HepG2 (cell line): ENCODE data around the gene SLC22A31. TPM values are rescaled to one million over a fixed set of nuclear protein-coding genes. Genes with fewer than 3 reads are reported as not detected.

ENCODE experiments used
- ATAC-seq: fragments of 200-7000 bp; cut with Tn5 transposase; 3 replicates; pipeline ENCODE4 v1.9.1; 2020; ENCODE audit warnings: mild to moderate bottlenecking, moderate library complexity
- BruUV-seq: library from RNA; stranded (reverse); fragments of 400-500 nt; replicated peaks from 2 replicates; lab custom pipeline; 2021; lab: Mats Ljungman, UMichigan
- CTCF ChIA-PET: fragments of 300-600 bp; formaldehyde crosslinking; extraction: SDS; loops from one replicate; lab custom pipeline; 2021; ENCODE audit warnings: low total read pairs, inconsistent platforms, low intra/inter-chr PET ratio; lab: Yijun Ruan, JAX
- POLR2A ChIA-PET: fragments of 350-600 bp; sonication (Branson Sonifier 250); formaldehyde crosslinking; loops from one replicate; lab custom pipeline; 2020; ENCODE audit warnings: antibody characterized with exemption, inconsistent platforms; lab: Yijun Ruan, JAX
- DNase-seq: peaks from one replicate; pipeline ENCODE4 v3.0.0-alpha.2; 2015; ENCODE audit warnings: low spot score
- FAIRE-seq: peaks from 3 replicates; lab custom pipeline; 2011; peaks lifted over from hg19 to GRCh38; lab: Jason Lieb, UNC
- H2AFZ ChIP-seq: one replicate; pipeline ENCODE4 v1.6.1; 2011; ENCODE audit warnings: low read length, inconsistent platforms
- H3K27ac ChIP-seq: fragments of 300-600 bp; 3 replicates; pipeline ENCODE4 v1.8.0; 2011; ENCODE audit warnings: mixed run types, mild to moderate bottlenecking, mixed read lengths, low read length, inconsistent platforms; ENCODE audit not compliant: insufficient read depth; ENCODE audit errors: extremely low read length
- H3K27me3 ChIP-seq, 2 experiments: fragments of 200-600 bp in 1 of 2; 2 replicates in 1 of 2; 3 replicates in 1 of 2; pipeline versions ENCODE4 v1.6.0 to v1.8.0; 2011; ENCODE audit warnings: low read length in 2 of 2, mild to moderate bottlenecking in 2 of 2, moderate library complexity in 2 of 2, inconsistent platforms in 1 of 2; ENCODE audit not compliant: insufficient read depth in 2 of 2, control insufficient read depth in 1 of 2
- H3K36me3 ChIP-seq, 2 experiments: fragments of 200-600 bp in 1 of 2; replicated peaks in 1 of 2; 2 replicates in 1 of 2; 3 replicates in 1 of 2; pipeline versions ENCODE4 v1.5.1 to v1.8.0; 2011; ENCODE audit warnings: low read length in 2 of 2, inconsistent platforms in 1 of 2; ENCODE audit not compliant: insufficient read depth in 2 of 2, control insufficient read depth in 1 of 2
- H3K4me1 ChIP-seq: 2 replicates; pipeline ENCODE4 v1.5.1; 2012; ENCODE audit warnings: low read length, inconsistent platforms; ENCODE audit not compliant: insufficient read depth
- H3K4me2 ChIP-seq: 2 replicates; pipeline ENCODE4 v1.6.0; 2011; ENCODE audit warnings: low read depth, low read length, inconsistent platforms
- H3K4me3 ChIP-seq, 3 experiments: fragments of 200-600 bp in 1 of 3; sonication (generic), shearing (Covaris generic) in 1 of 3; replicated peaks in 1 of 3; 2 replicates each; pipeline ENCODE4 v1.5.1; 2011 to 2016; ENCODE audit warnings: low read length in 3 of 3, inconsistent platforms in 2 of 3, low read depth in 2 of 3, mild to moderate bottlenecking in 2 of 3, control low read depth in 1 of 3, mixed read lengths in 1 of 3; ENCODE audit not compliant: insufficient read depth in 1 of 3
- H3K79me2 ChIP-seq: one replicate; pipeline ENCODE4 v1.6.1; 2011; ENCODE audit warnings: low read length, inconsistent platforms; ENCODE audit not compliant: insufficient read depth
- H3K9ac ChIP-seq: 2 replicates; pipeline ENCODE4 v1.6.0; 2011; ENCODE audit warnings: mild to moderate bottlenecking, low read depth, low read length, inconsistent platforms; ENCODE audit not compliant: insufficient read depth
- H3K9me3 ChIP-seq: 2 replicates; pipeline ENCODE4 v1.5.1; 2012; ENCODE audit warnings: mild to moderate bottlenecking, low read length
- H4K20me1 ChIP-seq: 2 replicates; pipeline ENCODE4 v1.6.0; 2011; ENCODE audit warnings: inconsistent platforms, mild to moderate bottlenecking, low read length, moderate library complexity; ENCODE audit not compliant: insufficient read depth
- BHLHE40 ChIP-seq: IDR thresholded peaks from 2 replicates; pipeline ENCODE4 v1.6.1; 2011; ENCODE audit warnings: low read length, improper control_type of control experiment
- FOXO1 ChIP-seq: sonication (generic); formaldehyde crosslinking; IDR thresholded peaks from 2 replicates; pipeline ENCODE4 v1.4.0; 2020; ENCODE audit warnings: missing genetic modification reagents
- HMG20B ChIP-seq: conservative IDR thresholded peaks from 2 replicates; pipeline ENCODE4 v1.6.1; 2016; ENCODE audit warnings: missing genetic modification reagents, missing compliant biosample characterization
- KDM6A ChIP-seq: IDR thresholded peaks from 2 replicates; pipeline ENCODE4 v1.6.1; 2016; ENCODE audit warnings: low read depth
- MAFK ChIP-seq, 2 experiments: IDR thresholded peaks in 1 of 2; conservative IDR thresholded peaks in 1 of 2; 2 replicates each; pipeline ENCODE4 v1.6.1; 2011; ENCODE audit warnings: improper control_type of control experiment in 2 of 2, low read length in 2 of 2
- MEIS2 ChIP-seq: sonication (generic); formaldehyde crosslinking; IDR thresholded peaks from 2 replicates; pipeline ENCODE4 v1.9.0; 2021; ENCODE audit warnings: mild to moderate bottlenecking, missing genetic modification reagents
- PITX1 ChIP-seq: sonication (generic); formaldehyde crosslinking; IDR thresholded peaks from 2 replicates; pipeline ENCODE4 v1.5.1; 2020; ENCODE audit warnings: mild to moderate bottlenecking, missing genetic modification reagents
- ZNF17 ChIP-seq: sonication (generic); formaldehyde crosslinking; IDR thresholded peaks from 2 replicates; pipeline ENCODE4 v1.5.0; 2020; ENCODE audit warnings: mild to moderate bottlenecking, missing genetic modification reagents
- ZNF883 ChIP-seq: sonication (generic); formaldehyde crosslinking; IDR thresholded peaks from 2 replicates; pipeline ENCODE4 v1.5.1; 2020; ENCODE audit warnings: mild to moderate bottlenecking, missing genetic modification reagents; ENCODE audit errors: not compliant biosample characterization
- WGBS: methylation state at CpG from one replicate; pipeline ENCODE4 v1.1.6; 2017; ENCODE audit warnings: low lambda C conversion rate; 5-methylcytosine and 5-hydroxymethylcytosine counted together
- in situ Hi-C: cut with HindIII; loops from 2 replicates; pipeline ENCODE4 v1.10.0; 2017; ENCODE audit warnings: low pct_unique_long_range_greater_than_20kb; ENCODE audit not compliant: extremely low pct_ligation_motif_present
- intact Hi-C: fragments of 100-400 bp; cut with micrococcal nuclease; formaldehyde crosslinking; loops from one replicate; pipeline ENCODE4 v1.10.0; 2022; ENCODE audit not compliant: unreplicated experiment
- polyA plus RNA-seq, 8 experiments: library from polyadenylated mRNA; depleted of rRNA in 3 of 8; stranded (reverse) in 7 of 8; unstranded in 1 of 8; fragments of >200 nt; fragmentation: Illumina TruSeq in 4 of 8; extraction: Trizol in 4 of 8; gene quantifications; 2 replicates each; pipeline versions ENCODE4 v1.2.1 to v1.2.3, GENCODE V29; 2011 to 2016; ENCODE audit warnings: low read depth in 4 of 8, missing spikeins in 1 of 8, mixed read lengths in 1 of 8; ENCODE audit not compliant: insufficient read depth in 1 of 8
- total RNA-seq, 5 experiments: library from RNA; depleted of rRNA; stranded (reverse); fragments of >200 nt; fragmentation: Illumina TruSeq; extraction: Trizol; gene quantifications; 2 replicates each; pipeline ENCODE4 v1.2.3, GENCODE V29; 2016; ENCODE audit warnings: low read depth in 1 of 5
- TF ChIP-seq, protein P1 (sequence below): IDR thresholded peaks from 2 replicates; pipeline ENCODE4 v1.6.1; 2016; ENCODE audit warnings: missing compliant biosample characterization, missing genetic modification reagents, borderline replicate concordance
- TF ChIP-seq, protein P2 (sequence below): sonication (generic); formaldehyde crosslinking; IDR thresholded peaks from 2 replicates; pipeline ENCODE4 v1.4.0; 2020; ENCODE audit warnings: missing genetic modification reagents, borderline replicate concordance
- TF ChIP-seq, protein P3 (sequence below): sonication (generic); formaldehyde crosslinking; IDR thresholded peaks from 2 replicates; pipeline ENCODE4 v1.5.0; 2020; ENCODE audit warnings: mild to moderate bottlenecking, missing genetic modification reagents, moderate library complexity
- TF ChIP-seq, protein P4 (sequence below): sonication (generic); formaldehyde crosslinking; IDR thresholded peaks from 2 replicates; pipeline ENCODE4 v1.4.0; 2020; ENCODE audit warnings: mild to moderate bottlenecking, missing genetic modification reagents

Gene SLC22A31
- total and polyA plus RNA-seq, 2 of the 13 experiments (the other 11 are each of a cell fraction or from before 2014, with no cell fraction given): 67.3 to 83.3 TPM

DNA sequence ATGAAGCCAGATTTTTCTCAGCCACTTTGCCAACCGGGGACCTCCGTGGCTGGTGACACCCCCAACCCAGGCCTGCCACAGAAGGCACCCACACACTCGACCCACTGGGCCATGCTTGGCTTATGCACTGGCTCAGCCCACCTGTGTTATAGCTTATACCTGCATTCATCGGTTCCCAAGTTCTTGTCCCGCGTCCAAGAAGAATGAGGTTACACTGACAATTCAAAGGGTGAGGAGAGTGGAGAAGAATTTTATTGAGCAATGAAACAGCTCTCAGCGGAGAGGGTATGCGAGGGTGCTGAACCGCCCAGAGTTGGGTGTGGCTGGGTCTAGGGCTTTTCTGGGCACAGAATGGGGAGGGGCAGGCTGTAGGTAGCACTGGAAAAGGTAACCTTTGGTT, 51.0 kb downstream of the SLC22A31 start:
- no peak overlapping the region for H3K4me3 ChIP-seq
- ATAC-seq (no peak), FAIRE-seq (no peak), DNase-seq (no peak)
- H3K4me2 ChIP-seq: no peak overlapping the region
- H3K27me3 ChIP-seq: no peaks in the 10 kb centered on the region
- no peaks in the 10 kb centered on the region for H3K79me2 ChIP-seq
- BruUV-seq: no TSS peak
- no peaks in the 10 kb centered on the region for H4K20me1 ChIP-seq
- CTCF ChIA-PET: no interaction called here
- WGBS: 94% methylated on average over 9 of the region's 9 CpGs
- in situ Hi-C loops: no loop called here
- H3K9ac ChIP-seq: no peak overlapping the region
- no peaks in the 10 kb centered on the region for H3K4me1 ChIP-seq
- H3K9me3 ChIP-seq: peaks cover 5% of the 10 kb centered on the region; the same call in 1 of the 2 replicates
- intact Hi-C loops: no loop called here
- peaks cover 5 to 22% of the 10 kb centered on the region in 2 experiments; a peak in 4 of 5 replicates for H3K36me3 ChIP-seq
- H2AFZ ChIP-seq: no peak overlapping the region
- POLR2A ChIA-PET: no interaction called here
- no peak overlapping the region for H3K27ac ChIP-seq
- TF ChIP-seq MAFK (conservative IDR thresholded peaks at IDR 0.05 in 1 of 2, IDR thresholded peaks at IDR 0.05 in 1 of 2; ENCODE audit: low read length in 2 of 2): no peak
- TF ChIP-seq, protein P1, sequence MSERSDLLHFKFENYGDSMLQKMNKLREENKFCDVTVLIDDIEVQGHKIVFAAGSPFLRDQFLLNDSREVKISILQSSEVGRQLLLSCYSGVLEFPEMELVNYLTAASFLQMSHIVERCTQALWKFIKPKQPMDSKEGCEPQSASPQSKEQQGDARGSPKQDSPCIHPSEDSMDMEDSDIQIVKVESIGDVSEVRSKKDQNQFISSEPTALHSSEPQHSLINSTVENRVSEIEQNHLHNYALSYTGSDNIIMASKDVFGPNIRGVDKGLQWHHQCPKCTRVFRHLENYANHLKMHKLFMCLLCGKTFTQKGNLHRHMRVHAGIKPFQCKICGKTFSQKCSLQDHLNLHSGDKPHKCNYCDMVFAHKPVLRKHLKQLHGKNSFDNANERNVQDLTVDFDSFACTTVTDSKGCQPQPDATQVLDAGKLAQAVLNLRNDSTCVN: no peak
- no peak for TF ChIP-seq FOXO1 (CRISPR knock-in tag)
- no peak for TF ChIP-seq MEIS2 (CRISPR knock-in tag)
- no peak for TF ChIP-seq ZNF883 (CRISPR knock-in tag)
- TF ChIP-seq HMG20B: no peak
- TF ChIP-seq, protein P2, sequence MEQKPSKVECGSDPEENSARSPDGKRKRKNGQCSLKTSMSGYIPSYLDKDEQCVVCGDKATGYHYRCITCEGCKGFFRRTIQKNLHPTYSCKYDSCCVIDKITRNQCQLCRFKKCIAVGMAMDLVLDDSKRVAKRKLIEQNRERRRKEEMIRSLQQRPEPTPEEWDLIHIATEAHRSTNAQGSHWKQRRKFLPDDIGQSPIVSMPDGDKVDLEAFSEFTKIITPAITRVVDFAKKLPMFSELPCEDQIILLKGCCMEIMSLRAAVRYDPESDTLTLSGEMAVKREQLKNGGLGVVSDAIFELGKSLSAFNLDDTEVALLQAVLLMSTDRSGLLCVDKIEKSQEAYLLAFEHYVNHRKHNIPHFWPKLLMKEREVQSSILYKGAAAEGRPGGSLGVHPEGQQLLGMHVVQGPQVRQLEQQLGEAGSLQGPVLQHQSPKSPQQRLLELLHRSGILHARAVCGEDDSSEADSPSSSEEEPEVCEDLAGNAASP: no peak
- TF ChIP-seq, protein P3, sequence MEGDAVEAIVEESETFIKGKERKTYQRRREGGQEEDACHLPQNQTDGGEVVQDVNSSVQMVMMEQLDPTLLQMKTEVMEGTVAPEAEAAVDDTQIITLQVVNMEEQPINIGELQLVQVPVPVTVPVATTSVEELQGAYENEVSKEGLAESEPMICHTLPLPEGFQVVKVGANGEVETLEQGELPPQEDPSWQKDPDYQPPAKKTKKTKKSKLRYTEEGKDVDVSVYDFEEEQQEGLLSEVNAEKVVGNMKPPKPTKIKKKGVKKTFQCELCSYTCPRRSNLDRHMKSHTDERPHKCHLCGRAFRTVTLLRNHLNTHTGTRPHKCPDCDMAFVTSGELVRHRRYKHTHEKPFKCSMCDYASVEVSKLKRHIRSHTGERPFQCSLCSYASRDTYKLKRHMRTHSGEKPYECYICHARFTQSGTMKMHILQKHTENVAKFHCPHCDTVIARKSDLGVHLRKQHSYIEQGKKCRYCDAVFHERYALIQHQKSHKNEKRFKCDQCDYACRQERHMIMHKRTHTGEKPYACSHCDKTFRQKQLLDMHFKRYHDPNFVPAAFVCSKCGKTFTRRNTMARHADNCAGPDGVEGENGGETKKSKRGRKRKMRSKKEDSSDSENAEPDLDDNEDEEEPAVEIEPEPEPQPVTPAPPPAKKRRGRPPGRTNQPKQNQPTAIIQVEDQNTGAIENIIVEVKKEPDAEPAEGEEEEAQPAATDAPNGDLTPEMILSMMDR: no peak
- TF ChIP-seq, protein P4, sequence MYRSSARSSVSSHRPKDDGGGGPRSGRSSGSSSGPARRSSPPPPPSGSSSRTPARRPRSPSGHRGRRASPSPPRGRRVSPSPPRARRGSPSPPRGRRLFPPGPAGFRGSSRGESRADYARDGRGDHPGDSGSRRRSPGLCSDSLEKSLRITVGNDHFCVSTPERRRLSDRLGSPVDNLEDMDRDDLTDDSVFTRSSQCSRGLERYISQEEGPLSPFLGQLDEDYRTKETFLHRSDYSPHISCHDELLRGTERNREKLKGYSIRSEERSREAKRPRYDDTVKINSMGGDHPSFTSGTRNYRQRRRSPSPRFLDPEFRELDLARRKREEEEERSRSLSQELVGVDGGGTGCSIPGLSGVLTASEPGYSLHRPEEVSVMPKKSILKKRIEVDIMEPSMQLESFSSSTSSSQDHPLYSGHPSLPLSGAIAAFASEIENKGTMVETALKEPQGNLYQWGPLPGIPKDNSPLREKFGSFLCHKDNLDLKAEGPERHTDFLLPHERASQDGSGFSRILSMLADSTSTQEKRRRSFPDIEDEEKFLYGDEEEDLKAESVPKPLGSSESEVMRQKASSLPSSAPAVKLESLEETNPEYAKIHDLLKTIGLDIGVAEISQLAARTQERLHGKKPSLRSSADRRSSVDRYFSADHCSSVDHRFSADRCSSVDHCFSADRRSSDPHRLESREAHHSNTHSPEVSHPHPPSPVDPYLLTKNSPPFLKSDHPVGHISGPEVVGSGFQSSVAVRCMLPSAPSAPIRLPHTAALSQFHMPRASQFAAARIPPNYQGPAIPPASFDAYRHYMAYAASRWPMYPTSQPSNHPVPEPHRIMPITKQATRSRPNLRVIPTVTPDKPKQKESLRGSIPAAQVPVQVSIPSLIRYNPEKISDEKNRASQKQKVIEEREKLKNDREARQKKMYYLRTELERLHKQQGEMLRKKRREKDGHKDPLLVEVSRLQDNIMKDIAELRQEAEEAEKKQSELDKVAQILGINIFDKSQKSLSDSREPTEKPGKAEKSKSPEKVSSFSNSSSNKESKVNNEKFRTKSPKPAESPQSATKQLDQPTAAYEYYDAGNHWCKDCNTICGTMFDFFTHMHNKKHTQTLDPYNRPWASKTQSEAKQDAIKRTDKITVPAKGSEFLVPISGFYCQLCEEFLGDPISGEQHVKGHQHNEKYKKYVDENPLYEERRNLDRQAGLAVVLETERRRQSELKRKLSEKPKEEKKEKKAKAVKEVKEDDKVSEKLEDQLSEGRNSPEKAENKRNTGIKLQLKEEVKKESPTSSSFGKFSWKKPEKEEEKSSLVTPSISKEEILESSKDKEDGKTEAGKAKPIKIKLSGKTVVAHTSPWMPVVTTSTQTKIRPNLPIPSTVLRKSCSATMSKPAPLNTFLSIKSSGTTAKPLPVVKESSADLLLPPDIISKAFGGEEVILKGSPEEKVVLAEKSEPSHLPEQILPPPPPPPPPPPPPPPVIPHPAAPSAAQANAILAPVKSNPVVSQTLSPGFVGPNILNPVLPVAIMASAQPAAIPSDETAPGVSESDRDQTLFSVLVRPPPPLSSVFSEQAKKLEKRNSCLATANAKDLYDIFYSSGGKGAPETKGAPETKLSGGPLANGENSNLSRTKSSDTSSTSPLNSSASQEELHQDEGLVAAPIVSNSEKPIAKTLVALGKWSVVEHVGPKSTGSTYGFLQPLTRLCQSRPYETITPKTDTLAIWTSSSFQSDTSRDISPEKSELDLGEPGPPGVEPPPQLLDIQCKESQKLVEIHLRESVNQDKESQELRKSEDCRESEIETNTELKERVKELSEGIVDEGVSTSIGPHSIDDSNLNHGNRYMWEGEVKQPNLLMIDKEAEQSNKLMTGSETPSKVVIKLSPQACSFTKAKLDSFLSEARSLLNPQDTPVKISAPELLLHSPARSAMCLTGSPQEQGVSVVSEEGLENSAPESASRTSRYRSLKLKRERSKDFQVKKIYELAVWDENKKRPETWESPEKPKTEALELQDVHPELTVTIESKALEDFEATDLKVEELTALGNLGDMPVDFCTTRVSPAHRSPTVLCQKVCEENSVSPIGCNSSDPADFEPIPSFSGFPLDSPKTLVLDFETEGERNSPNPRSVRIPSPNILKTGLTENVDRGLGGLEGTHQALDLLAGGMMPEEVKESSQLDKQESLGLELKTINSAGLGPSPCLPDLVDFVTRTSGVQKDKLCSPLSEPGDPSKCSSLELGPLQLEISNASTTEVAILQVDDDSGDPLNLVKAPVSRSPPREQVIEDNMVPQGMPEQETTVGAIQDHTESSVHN (CRISPR knock-in tag): no peak
- TF ChIP-seq BHLHE40: no peak
- no peak for TF ChIP-seq PITX1 (CRISPR knock-in tag)
- no peak for TF ChIP-seq KDM6A
- TF ChIP-seq ZNF17 (CRISPR knock-in tag): no peak
